ENCODE measurements around the gene CEBPA.

The CEBPA gene

GRCh38 chr19:33286899-33287298 is 15.4 kb downstream of the CEBPA start:
- DNase-seq: no peak

- DNase-seq: no peak
Observed at GRCh38 chr19:33285441-33285927, 16.9 kb downstream of the CEBPA start.

GRCh38 chr19:33284756-33285155 is 17.6 kb downstream of the CEBPA start:
- no peak for DNase-seq

- no peak for DNase-seq
Observed at GRCh38 chr19:33284146-33284643, 18.1 kb downstream of the CEBPA start.

GRCh38 chr19:33283589-33283988 is 18.7 kb downstream of the CEBPA start:
- DNase-seq: no peak

- no peak for DNase-seq
Observed at GRCh38 chr19:33282036-33282671, 20.2 kb downstream of the CEBPA start.

- DNase-seq: no peak
Observed at GRCh38 chr19:33281296-33281926, 20.9 kb downstream of the CEBPA start.

- no peak for DNase-seq
Observed at GRCh38 chr19:33280351-33280921, 21.9 kb downstream of the CEBPA start.

GRCh38 chr19:33279430-33280350 is 22.6 kb downstream of the CEBPA start:
- DNase-seq: no peak

- no peak for DNase-seq
Observed at GRCh38 chr19:33278403-33279269, 23.7 kb downstream of the CEBPA start.

- DNase-seq: no peak
Observed at GRCh38 chr19:33278023-33278402, 24.3 kb downstream of the CEBPA start.

- DNase-seq: no peak
Observed at GRCh38 chr19:33277434-33277833, 24.9 kb downstream of the CEBPA start.

- no peak for DNase-seq
Observed at GRCh38 chr19:33275933-33276619, 26.3 kb downstream of the CEBPA start.

- no peak for DNase-seq
Observed at GRCh38 chr19:33275559-33275932, 26.8 kb downstream of the CEBPA start.

- DNase-seq: no peak
Observed at GRCh38 chr19:33274663-33275558, 27.4 kb downstream of the CEBPA start.

- no peak for DNase-seq
Observed at GRCh38 chr19:33273881-33274662, 28.3 kb downstream of the CEBPA start.

- no peak for DNase-seq
Observed at GRCh38 chr19:33273065-33273736, 29.1 kb downstream of the CEBPA start.

GRCh38 chr19:33271246-33272021 is 30.9 kb downstream of the CEBPA start:
- DNase-seq: no peak

All from NCI-H69 (cell line).